ENCODE results near the gene ADAM10. TPM values are rescaled to one million over a fixed set of nuclear protein-coding genes. Genes with fewer than 3 reads are reported as not detected.

The ADAM10 gene
- total and polyA plus RNA-seq, 11 donors = 8.4 to 128 (median 67.0) TPM

GRCh38 chr15:58552505-58553364 is 196.8 kb downstream of the ADAM10 start:
- no peaks in the 10 kb centered on the region for H3K27me3 ChIP-seq
- no peaks in the 10 kb centered on the region for H3K9me3 ChIP-seq
- intact Hi-C loops (cut with DNase I) = no loop called here
- H3K36me3 ChIP-seq = no peaks in the 10 kb centered on the region
- H3K27ac ChIP-seq = peak overlapping the region in 2 of 12 donors; percentile 29 to 34
- DNase-seq (no peak), ATAC-seq (peak in 1 of 4 donors; percentile 3)
- H3K4me1 ChIP-seq = peaks cover 0 to 24% (median 10%) of the 10 kb centered on the region in 12 donors
- 79 to 83% (median 81%) methylated on average over 24 of the region's 24 CpGs for WGBS, 4 donors
- TF ChIP-seq POLR2A (IDR thresholded peaks at IDR 0.05) = no peak
- peak overlapping the region in 7 of 12 donors; percentile 8 to 38 (median 31) for H3K4me3 ChIP-seq

- H3K4me3 ChIP-seq = peak overlapping the region in 7 of 12 donors; percentile 8 to 38 (median 31)
- H3K4me1 ChIP-seq = peaks cover 0 to 32% (median 14%) of the 10 kb centered on the region in 12 donors
- no peaks in the 10 kb centered on the region for H3K27me3 ChIP-seq
- H3K27ac ChIP-seq = peak overlapping the region in 3 of 12 donors; percentile 12 to 34 (median 29)
- H3K9me3 ChIP-seq = no peaks in the 10 kb centered on the region
- ATAC-seq (peak in 1 of 4 donors; percentile 22), DNase-seq (no peak)
- 64 to 70% (median 69%) methylated on average over 23 of the region's 23 CpGs for WGBS, 4 donors
- intact Hi-C loops (cut with DNase I) = no loop called here
- TF ChIP-seq CTCF (IDR thresholded peaks at IDR 0.05) (no peak), POLR2A (IDR thresholded peaks at IDR 0.05) (no peak)
- H3K36me3 ChIP-seq = no peaks in the 10 kb centered on the region
Measured at GRCh38 chr15:58551764-58552504, 197.6 kb downstream of the ADAM10 start.

- DNase-seq = no peak
Measured at GRCh38 chr15:58551084-58551763, 198.3 kb downstream of the ADAM10 start.

GRCh38 chr15:58549785-58550074 is 199.8 kb downstream of the ADAM10 start:
- peak overlapping the region in 8 of 12 donors; percentile 1 to 92 (median 38) for H3K27ac ChIP-seq

More at GRCh38 chr15:58551084-58551763, 198.3 kb downstream of the ADAM10 start:
- no peak for ATAC-seq
- intact Hi-C loops (cut with DNase I) = no loop called here
- H3K9me3 ChIP-seq = no peaks in the 10 kb centered on the region
- TF ChIP-seq POLR2A (IDR thresholded peaks at IDR 0.05) (no peak), CTCF (IDR thresholded peaks at IDR 0.05) (no peak)
- no peaks in the 10 kb centered on the region for H3K36me3 ChIP-seq
- H3K4me3 ChIP-seq = no peak overlapping the region
- peaks cover 0 to 39% (median 17%) of the 10 kb centered on the region in 12 donors for H3K4me1 ChIP-seq
- 91 to 96% (median 94%) methylated on average over 10 of the region's 10 CpGs for WGBS, 4 donors
- no peaks in the 10 kb centered on the region for H3K27me3 ChIP-seq
- no peak overlapping the region for H3K27ac ChIP-seq

More at GRCh38 chr15:58549785-58550074, 199.8 kb downstream of the ADAM10 start:
- no peak for DNase-seq
- Histone ChIP-seq H3K4me3 (no peak overlapping the region), H3K9me3 (no peaks in the 10 kb centered on the region), H3K36me3 (no peaks in the 10 kb centered on the region), H3K4me1 (peaks cover 0 to 45% (median 18%) of the 10 kb centered on the region in 12 donors), H3K27me3 (no peaks in the 10 kb centered on the region)
- ATAC-seq = no peak
- WGBS, 4 donors = 51 to 70% (median 58%) methylated on average over 6 to 7 of the region's 7 CpGs
- intact Hi-C loops (cut with DNase I) = no loop called here
- no peak for TF ChIP-seq CTCF (IDR thresholded peaks at IDR 0.05)
- TF ChIP-seq POLR2A (IDR thresholded peaks at IDR 0.05) = peak in 1 of 2 donors; percentile 1
